Measurements from ENCODE around the gene TGFBR2.
A peak's percentile ranks its signal among the peaks of the same experiment; 100 is the strongest.

TGFBR2 gene

GRCh38 chr3:30585654-30586053 lies 20.7 kb upstream of the TGFBR2 start:
- no peak overlapping the region for H3K27ac ChIP-seq
- DNase-seq (ENCODE audit: low spot score) = no peak
- no peak for TF ChIP-seq CTCF (conservative IDR thresholded peaks at IDR 0.05; ENCODE audit: low read depth)
- ChIA-PET CTCF (no interaction called here), POLR2A (ENCODE audit: low non-redundant PET) (no interaction called here)

GRCh38 chr3:30586096-30586805 lies 20.1 kb upstream of the TGFBR2 start:
- no peak overlapping the region for H3K27ac ChIP-seq
- no peak for DNase-seq (ENCODE audit: low spot score)
- CTCF ChIA-PET = no interaction called here
- POLR2A ChIA-PET (ENCODE audit: low non-redundant PET) = no interaction called here
- TF ChIP-seq CTCF (conservative IDR thresholded peaks at IDR 0.05; ENCODE audit: low read depth) = no peak

- H3K27ac ChIP-seq = no peak overlapping the region
- POLR2A ChIA-PET (ENCODE audit: low non-redundant PET) = no interaction called here
- CTCF ChIA-PET = no interaction called here
- DNase-seq (ENCODE audit: low spot score) = no peak
- no peak for TF ChIP-seq CTCF (conservative IDR thresholded peaks at IDR 0.05; ENCODE audit: low read depth)
These were observed 19.5 kb upstream of the TGFBR2 start for GRCh38 chr3:30586806-30587486.

GRCh38 chr3:30587904-30588303 lies 18.5 kb upstream of the TGFBR2 start:
- H3K27ac ChIP-seq = no peak overlapping the region
- ChIA-PET POLR2A (ENCODE audit: low non-redundant PET) (no interaction called here), CTCF (no interaction called here)
- DNase-seq (ENCODE audit: low spot score) = no peak
- TF ChIP-seq CTCF (conservative IDR thresholded peaks at IDR 0.05; ENCODE audit: low read depth) = no peak

GRCh38 chr3:30596152-30596551 lies 10.2 kb upstream of the TGFBR2 start:
- H3K27ac ChIP-seq = peak overlapping the region; percentile 82
- DNase-seq (ENCODE audit: low spot score) = peak; percentile 36
- POLR2A ChIA-PET (ENCODE audit: low non-redundant PET) = no interaction called here
- TF ChIP-seq CTCF (conservative IDR thresholded peaks at IDR 0.05; ENCODE audit: low read depth) = no peak
- CTCF ChIA-PET = no interaction called here

GRCh38 chr3:30597131-30597768 lies 9.2 kb upstream of the TGFBR2 start:
- DNase-seq (ENCODE audit: low spot score) = peak; percentile 69
- CTCF ChIA-PET = no interaction called here
- no peak overlapping the region for H3K27ac ChIP-seq
- POLR2A ChIA-PET (ENCODE audit: low non-redundant PET) = no interaction called here
- no peak for TF ChIP-seq CTCF (conservative IDR thresholded peaks at IDR 0.05; ENCODE audit: low read depth)
